ENCODE results near the gene MORC3. TPM values are rescaled to one million over a fixed set of nuclear protein-coding genes. Genes with fewer than 3 reads are reported as not detected.
A peak's percentile ranks its signal among the peaks of the same experiment; 100 is the strongest.

Gene MORC3
- total and polyA plus RNA-seq, 9 of the 15 experiments (the other 6 are each of a cell fraction or from before 2014, with no cell fraction given): 12.7 to 53.7 (median 36.0) TPM

GRCh38 chr21:36319767-36320420 is at the start of gene MORC3 (continued):
- TF ChIP-seq MAFF (IDR thresholded peaks at IDR 0.05; ENCODE audit: low read length) (no peak), KDM1A (IDR thresholded peaks at IDR 0.05) (no peak), PML (IDR thresholded peaks at IDR 0.05; ENCODE audit: low read length) (peak; percentile 45), ZNF3 (CRISPR knock-in tag; IDR thresholded peaks at IDR 0.05) (no peak), ATF6 (CRISPR knock-in tag; IDR thresholded peaks at IDR 0.05) (no peak), RHOXF2B (CRISPR knock-in tag; conservative IDR thresholded peaks at IDR 0.05) (no peak), MEF2A (IDR thresholded peaks at IDR 0.05; ENCODE audit: control insufficient read depth, low read depth, low read length) (no peak), POLR2AphosphoS5 (IDR thresholded peaks at IDR 0.05; ENCODE audit: control insufficient read depth, insufficient read depth, low read depth, low read length) (peak; percentile 92), HSF4 (CRISPR knock-in tag; IDR thresholded peaks at IDR 0.05; ENCODE audit: borderline replicate concordance) (no peak), ZBTB26 (CRISPR knock-in tag; IDR thresholded peaks at IDR 0.05) (no peak), MTF1 (CRISPR knock-in tag; IDR thresholded peaks at IDR 0.05; ENCODE audit: borderline replicate concordance) (no peak), E2F6 (IDR thresholded peaks at IDR 0.05; ENCODE audit: borderline replicate concordance in 1 of 2, extremely low read depth in 1 of 2, insufficient read depth in 1 of 2, insufficient read length in 1 of 2, low read depth in 1 of 2, low read length in 1 of 2, poor library complexity in 1 of 2, severe bottlenecking in 1 of 2) (peak; percentile 81 to 96), THRB (CRISPR knock-in tag; conservative IDR thresholded peaks at IDR 0.05) (no peak), CC2D1A (IDR thresholded peaks at IDR 0.05) (no peak), SIN3A (IDR thresholded peaks at IDR 0.05; ENCODE audit: borderline replicate concordance in 2 of 2, control insufficient read depth in 1 of 2, low read depth in 2 of 2, low read length in 2 of 2) (peak in 1 of 2 experiments; percentile 56; a peak in 1 of 4 replicates), FOS (IDR thresholded peaks at IDR 0.05; ENCODE audit: extremely low read depth, insufficient read length) (no peak)
- TF ChIP-seq, protein P1, sequence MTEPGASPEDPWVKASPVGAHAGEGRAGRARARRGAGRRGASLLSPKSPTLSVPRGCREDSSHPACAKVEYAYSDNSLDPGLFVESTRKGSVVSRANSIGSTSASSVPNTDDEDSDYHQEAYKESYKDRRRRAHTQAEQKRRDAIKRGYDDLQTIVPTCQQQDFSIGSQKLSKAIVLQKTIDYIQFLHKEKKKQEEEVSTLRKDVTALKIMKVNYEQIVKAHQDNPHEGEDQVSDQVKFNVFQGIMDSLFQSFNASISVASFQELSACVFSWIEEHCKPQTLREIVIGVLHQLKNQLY (CRISPR knock-in tag; conservative IDR thresholded peaks at IDR 0.05): no peak
- TF ChIP-seq, protein P2, sequence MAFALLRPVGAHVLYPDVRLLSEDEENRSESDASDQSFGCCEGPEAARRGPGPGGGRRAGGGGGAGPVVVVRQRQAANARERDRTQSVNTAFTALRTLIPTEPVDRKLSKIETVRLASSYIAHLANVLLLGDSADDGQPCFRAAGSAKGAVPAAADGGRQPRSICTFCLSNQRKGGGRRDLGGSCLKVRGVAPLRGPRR (CRISPR knock-in tag; IDR thresholded peaks at IDR 0.05): no peak
